AG08396 (cell line): ENCODE results near the gene FLACC1.

ENCODE experiments used
- DNase-seq: peaks from one replicate; pipeline ENCODE4 v3.0.0; 2012; ENCODE audit warnings: low spot score, mixed read lengths

FLACC1 gene

GRCh38 chr2:201254081-201254730 lies 102.9 kb downstream of the FLACC1 start:
- DNase-seq: peak; percentile 76

- DNase-seq: no peak
These were observed 106.4 kb downstream of the FLACC1 start for GRCh38 chr2:201250741-201251140.

- DNase-seq: no peak
These were observed 107.3 kb downstream of the FLACC1 start for GRCh38 chr2:201249889-201250288.

- no peak for DNase-seq
These were observed 108.8 kb downstream of the FLACC1 start for GRCh38 chr2:201248288-201248844.

GRCh38 chr2:201246280-201246679 lies 110.9 kb downstream of the FLACC1 start:
- DNase-seq: no peak

GRCh38 chr2:201244829-201245228 lies 112.3 kb downstream of the FLACC1 start:
- no peak for DNase-seq

GRCh38 chr2:201242571-201243277 lies 114.4 kb downstream of the FLACC1 start:
- DNase-seq: no peak

- peak; percentile 53 for DNase-seq
These were observed 117.8 kb downstream of the FLACC1 start for GRCh38 chr2:201239167-201239935.
